ENCODE measurements around the gene CAPN5. TPM values are rescaled to one million over a fixed set of nuclear protein-coding genes. Genes with fewer than 3 reads are reported as not detected.

The CAPN5 gene
- total and polyA plus RNA-seq, 2 donors = 1.5 to 3.0 TPM

DNA sequence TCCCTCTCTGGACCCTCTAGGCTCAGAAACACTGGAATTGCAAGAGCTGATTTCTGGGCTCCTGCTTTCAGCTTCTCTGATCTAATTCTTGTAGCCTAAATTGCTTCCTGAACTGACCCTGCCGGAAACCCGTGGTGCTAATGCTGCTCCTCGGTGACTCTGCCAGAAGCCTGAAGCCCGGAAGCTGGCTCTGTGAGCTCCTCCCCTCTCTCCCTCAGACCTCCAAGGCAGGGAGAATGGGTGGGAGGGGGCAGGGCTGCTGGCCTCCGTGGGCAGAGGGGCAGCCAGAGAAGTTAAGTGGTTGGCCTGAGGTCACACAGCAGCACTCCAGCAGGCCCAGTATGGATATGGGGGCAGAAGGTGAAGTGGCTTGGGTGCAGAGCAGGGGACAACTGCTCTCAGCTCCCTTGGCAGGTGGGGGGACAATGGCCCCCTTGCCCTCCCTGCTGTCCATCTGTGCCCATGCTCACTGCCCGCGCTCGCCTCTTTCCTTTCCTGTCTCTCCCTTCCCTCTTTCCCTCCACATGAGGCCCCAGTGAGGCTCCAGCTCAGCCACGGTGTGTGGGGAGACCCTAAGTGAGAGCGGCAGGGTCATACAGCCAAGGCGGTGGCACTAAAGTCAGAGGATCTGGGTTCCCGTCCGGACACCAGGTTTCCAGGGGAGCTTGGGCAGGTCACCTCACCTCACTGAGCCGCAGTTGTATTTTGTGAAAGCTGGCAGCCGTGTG lies 16.2 kb downstream of the CAPN5 start:
- DNase-seq (ENCODE audit: low read depth in 6 of 9, low spot score in 9 of 9) = peak in 5 of 9 donors; percentile 44 to 80 (median 47)

DNA sequence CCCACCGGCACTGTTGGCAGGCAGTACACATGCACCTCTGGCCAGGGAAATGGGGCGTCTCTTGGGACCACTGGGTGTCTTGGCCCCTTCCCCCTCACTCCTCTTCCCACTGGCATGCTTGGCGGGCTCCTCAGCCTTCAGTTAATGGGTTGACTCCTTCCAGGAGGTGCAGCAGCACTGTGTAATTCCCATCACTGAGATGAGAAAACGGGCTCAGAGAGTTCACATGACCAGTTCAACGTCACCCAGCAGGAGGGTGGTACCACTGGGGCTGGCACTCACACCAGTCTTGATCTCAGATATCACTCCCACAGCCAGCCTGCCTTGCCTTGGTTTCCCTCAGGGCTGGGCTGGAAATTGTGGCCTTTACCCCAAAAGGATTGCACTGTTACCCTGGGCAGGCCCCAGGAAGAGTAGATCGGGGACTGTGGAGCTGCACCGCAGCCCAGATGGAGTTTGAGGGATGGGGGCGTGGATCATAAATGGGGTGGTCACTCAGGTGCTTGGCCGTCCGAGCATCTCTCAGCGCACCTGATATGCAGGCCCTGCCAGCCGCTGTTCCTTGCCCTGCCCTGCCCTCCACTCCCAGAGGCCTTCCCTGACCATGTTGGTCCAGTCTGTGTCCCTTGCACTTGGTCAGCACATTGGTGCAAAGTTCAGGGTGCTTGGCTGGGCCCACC lies 16.9 kb downstream of the CAPN5 start:
- Histone ChIP-seq H3K4me1 (ENCODE audit: control insufficient read depth in 2 of 2, insufficient read depth in 2 of 2, low read length in 2 of 2) (peaks cover 6 to 14% of the 10 kb centered on the region in 2 donors), H3K27me3 (ENCODE audit: control insufficient read depth in 2 of 2, insufficient read depth in 1 of 2, low read length in 1 of 2) (no peaks in the 10 kb centered on the region), H3K9me3 (ENCODE audit: control insufficient read depth in 2 of 2, insufficient read depth in 1 of 2, low read length in 1 of 2) (no peaks in the 10 kb centered on the region), H3K27ac (ENCODE audit: low read depth in 1 of 2, low read length in 1 of 2) (no peak overlapping the region), H3K36me3 (ENCODE audit: control insufficient read depth in 2 of 2, insufficient read depth in 2 of 2, low read length in 1 of 2) (no peaks in the 10 kb centered on the region), H3K4me3 (ENCODE audit: low read length in 2 of 2) (no peak overlapping the region)
- no peak for DNase-seq (ENCODE audit: low read depth in 6 of 9, low spot score in 9 of 9)
- whole genome bisulfite sequencing = 96% methylated on average over 12 of the region's 12 CpGs

More for the DNA sequence above, 16.2 kb downstream of the CAPN5 start:
- H3K27ac ChIP-seq (ENCODE audit: low read depth in 1 of 2, low read length in 1 of 2) = peak overlapping the region; percentile 55 to 71
- H3K4me1 ChIP-seq (ENCODE audit: control insufficient read depth in 2 of 2, insufficient read depth in 2 of 2, low read length in 2 of 2) = peaks cover 6 to 14% of the 10 kb centered on the region in 2 donors
- no peaks in the 10 kb centered on the region for H3K27me3 ChIP-seq (ENCODE audit: control insufficient read depth in 2 of 2, insufficient read depth in 1 of 2, low read length in 1 of 2)
- H3K36me3 ChIP-seq (ENCODE audit: control insufficient read depth in 2 of 2, insufficient read depth in 2 of 2, low read length in 1 of 2) = no peaks in the 10 kb centered on the region
- 70% methylated on average over 15 of the region's 15 CpGs for WGBS
- H3K4me3 ChIP-seq (ENCODE audit: low read length in 2 of 2) = no peak overlapping the region
- H3K9me3 ChIP-seq (ENCODE audit: control insufficient read depth in 2 of 2, insufficient read depth in 1 of 2, low read length in 1 of 2) = no peaks in the 10 kb centered on the region

DNA sequence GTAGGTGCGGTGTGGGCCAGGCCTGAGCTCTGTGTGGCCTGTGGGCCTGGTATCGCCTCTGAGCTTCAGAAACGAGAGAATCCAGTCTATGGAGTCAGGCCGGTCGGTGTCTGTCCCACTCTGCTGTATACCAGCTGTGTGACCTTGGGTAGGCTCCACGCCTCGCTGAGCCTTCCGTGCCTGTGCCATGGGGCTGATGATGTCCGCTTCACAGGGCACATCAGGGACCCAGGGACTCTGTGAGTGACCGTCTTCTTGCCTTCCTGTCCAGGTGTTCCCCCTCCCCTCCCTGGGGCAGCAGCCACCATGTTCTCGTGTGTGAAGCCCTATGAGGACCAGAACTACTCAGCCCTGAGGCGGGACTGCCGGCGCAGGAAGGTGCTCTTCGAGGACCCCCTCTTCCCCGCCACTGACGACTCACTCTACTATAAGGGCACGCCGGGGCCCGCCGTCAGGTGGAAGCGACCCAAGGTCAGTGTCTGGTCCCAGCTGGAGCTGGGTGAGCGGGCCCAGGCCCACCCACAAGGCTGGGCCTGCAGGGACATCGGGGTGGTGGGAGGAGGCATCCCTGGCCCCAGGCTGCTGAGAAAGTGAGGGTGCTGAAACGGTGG lies 17.9 kb downstream of the CAPN5 start:
- Histone ChIP-seq H3K4me3 (ENCODE audit: low read length in 2 of 2) (no peak overlapping the region), H3K36me3 (ENCODE audit: control insufficient read depth in 2 of 2, insufficient read depth in 2 of 2, low read length in 1 of 2) (no peaks in the 10 kb centered on the region), H3K27ac (ENCODE audit: low read depth in 1 of 2, low read length in 1 of 2) (no peak overlapping the region), H3K4me1 (ENCODE audit: control insufficient read depth in 2 of 2, insufficient read depth in 2 of 2, low read length in 2 of 2) (peaks cover 6 to 14% of the 10 kb centered on the region in 2 donors), H3K27me3 (ENCODE audit: control insufficient read depth in 2 of 2, insufficient read depth in 1 of 2, low read length in 1 of 2) (no peaks in the 10 kb centered on the region), H3K9me3 (ENCODE audit: control insufficient read depth in 2 of 2, insufficient read depth in 1 of 2, low read length in 1 of 2) (no peaks in the 10 kb centered on the region)
- whole genome bisulfite sequencing = 98% methylated on average over 25 of the region's 25 CpGs
- no peak for DNase-seq (ENCODE audit: low read depth in 6 of 9, low spot score in 9 of 9)

DNA sequence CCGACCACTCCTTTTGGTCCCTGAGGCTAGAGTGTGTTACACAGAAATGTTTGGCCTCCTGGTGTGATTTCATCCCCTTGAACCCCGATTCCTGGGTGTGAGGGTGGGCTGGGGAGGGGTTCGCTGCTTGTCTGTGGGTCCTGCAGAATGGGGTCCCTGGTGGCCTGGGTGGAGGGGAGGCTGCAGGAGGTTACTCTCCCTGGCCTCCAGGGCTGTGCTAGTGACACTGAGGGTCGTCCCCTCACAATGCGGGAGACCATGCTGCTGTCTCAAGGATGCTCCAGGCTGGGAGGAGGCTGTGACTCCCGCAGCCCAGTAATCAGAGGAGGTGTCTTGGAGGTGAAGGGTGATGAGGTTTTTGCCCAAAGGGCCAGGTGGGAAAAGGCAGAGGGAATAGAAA lies 18.9 kb downstream of the CAPN5 start:
- peaks cover 6 to 14% of the 10 kb centered on the region in 2 donors for H3K4me1 ChIP-seq (ENCODE audit: control insufficient read depth in 2 of 2, insufficient read depth in 2 of 2, low read length in 2 of 2)
- H3K4me3 ChIP-seq (ENCODE audit: low read length in 2 of 2) = no peak overlapping the region
- no peaks in the 10 kb centered on the region for H3K36me3 ChIP-seq (ENCODE audit: control insufficient read depth in 2 of 2, insufficient read depth in 2 of 2, low read length in 1 of 2)
- no peaks in the 10 kb centered on the region for H3K9me3 ChIP-seq (ENCODE audit: control insufficient read depth in 2 of 2, insufficient read depth in 1 of 2, low read length in 1 of 2)
- no peaks in the 10 kb centered on the region for H3K27me3 ChIP-seq (ENCODE audit: control insufficient read depth in 2 of 2, insufficient read depth in 1 of 2, low read length in 1 of 2)
- 96% methylated on average over 6 of the region's 6 CpGs for WGBS
- H3K27ac ChIP-seq (ENCODE audit: low read depth in 1 of 2, low read length in 1 of 2) = no peak overlapping the region
- DNase-seq (ENCODE audit: low read depth in 6 of 9, low spot score in 9 of 9) = no peak

DNA sequence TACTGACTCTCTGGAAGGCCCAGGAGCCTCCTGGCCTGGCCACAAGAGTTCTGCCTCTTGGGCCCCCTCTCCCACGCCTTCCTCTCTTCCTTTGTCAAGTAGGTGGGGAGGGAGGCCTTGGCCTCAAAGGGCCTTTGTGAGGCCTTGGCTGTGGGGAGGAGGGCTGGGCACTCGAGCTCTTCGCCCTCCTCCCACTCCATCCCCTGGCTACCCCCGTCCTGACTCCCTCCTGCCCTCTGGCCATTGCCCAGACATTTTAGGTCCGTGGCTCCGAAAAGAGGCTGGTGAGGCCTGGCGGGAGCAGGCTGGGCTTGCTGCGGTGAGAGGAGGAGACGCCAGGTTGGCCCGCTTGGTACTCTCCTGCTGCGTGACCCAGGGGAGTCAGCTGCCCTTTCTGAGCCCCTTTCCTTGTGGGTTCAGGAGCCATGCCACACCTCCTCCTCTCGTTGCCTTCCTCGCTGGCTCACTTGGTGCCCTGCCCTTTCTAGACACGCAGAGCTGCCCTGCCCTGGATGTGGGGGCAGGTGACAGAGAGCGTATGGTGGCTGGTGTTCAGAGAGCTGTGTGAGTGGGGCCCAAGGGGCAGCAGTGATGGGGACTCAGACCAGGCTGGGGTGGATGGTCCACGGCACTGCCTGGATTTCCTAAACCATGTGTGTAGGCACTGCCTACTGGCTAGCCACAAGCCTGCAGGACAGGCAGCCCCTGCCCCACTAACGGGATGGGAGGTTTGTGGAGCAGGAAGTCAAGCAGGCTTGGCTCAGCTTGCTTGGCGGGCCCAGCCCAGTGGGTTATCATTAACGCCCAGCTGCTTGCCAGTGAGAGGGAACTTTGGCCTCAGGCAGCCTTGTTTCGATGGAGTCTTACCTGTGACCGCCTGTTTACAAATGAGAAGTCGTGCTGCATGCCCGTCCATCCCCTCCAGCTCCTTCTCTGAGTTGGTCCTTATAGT lies 20.0 kb downstream of the CAPN5 start:
- H3K9me3 ChIP-seq (ENCODE audit: control insufficient read depth in 2 of 2, insufficient read depth in 1 of 2, low read length in 1 of 2) = no peaks in the 10 kb centered on the region
- 95% methylated on average over 23 of the region's 23 CpGs for WGBS
- H3K27me3 ChIP-seq (ENCODE audit: control insufficient read depth in 2 of 2, insufficient read depth in 1 of 2, low read length in 1 of 2) = no peaks in the 10 kb centered on the region
- no peak overlapping the region for H3K27ac ChIP-seq (ENCODE audit: low read depth in 1 of 2, low read length in 1 of 2)
- no peak for DNase-seq (ENCODE audit: low read depth in 6 of 9, low spot score in 9 of 9)
- H3K36me3 ChIP-seq (ENCODE audit: control insufficient read depth in 2 of 2, insufficient read depth in 2 of 2, low read length in 1 of 2) = no peaks in the 10 kb centered on the region
- no peak overlapping the region for H3K4me3 ChIP-seq (ENCODE audit: low read length in 2 of 2)
- H3K4me1 ChIP-seq (ENCODE audit: control insufficient read depth in 2 of 2, insufficient read depth in 2 of 2, low read length in 2 of 2) = peaks cover 6 to 14% of the 10 kb centered on the region in 2 donors

DNA sequence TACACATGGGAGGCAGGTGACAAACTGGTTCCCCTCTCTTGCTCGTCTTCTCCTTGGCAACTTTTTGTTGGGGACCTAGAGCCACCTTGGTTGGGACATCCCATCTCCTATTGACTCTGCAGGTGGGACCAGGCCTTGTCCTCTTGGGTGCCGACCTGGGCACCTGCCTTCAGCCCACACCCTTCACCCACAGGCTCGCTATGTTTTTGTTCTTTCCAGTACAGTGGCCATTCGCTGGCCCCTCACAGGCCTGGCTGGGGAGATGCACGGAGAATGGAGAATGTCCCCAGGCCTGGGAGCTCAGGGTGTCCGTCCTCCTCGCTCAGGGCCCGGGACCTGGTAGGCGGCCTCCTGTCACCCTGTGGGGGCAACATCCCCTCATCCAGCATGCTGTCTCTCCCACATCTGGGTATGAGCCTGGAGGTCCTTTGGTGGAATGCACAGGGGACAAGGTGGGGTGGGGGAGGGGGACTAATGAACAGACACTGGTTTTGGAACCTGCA lies 21.0 kb downstream of the CAPN5 start:
- Histone ChIP-seq H3K36me3 (ENCODE audit: control insufficient read depth in 2 of 2, insufficient read depth in 2 of 2, low read length in 1 of 2) (no peaks in the 10 kb centered on the region), H3K4me1 (ENCODE audit: control insufficient read depth in 2 of 2, insufficient read depth in 2 of 2, low read length in 2 of 2) (peaks cover 2 to 6% of the 10 kb centered on the region in 2 donors), H3K27ac (ENCODE audit: low read depth in 1 of 2, low read length in 1 of 2) (no peak overlapping the region), H3K27me3 (ENCODE audit: control insufficient read depth in 2 of 2, insufficient read depth in 1 of 2, low read length in 1 of 2) (no peaks in the 10 kb centered on the region), H3K4me3 (ENCODE audit: low read length in 2 of 2) (no peak overlapping the region), H3K9me3 (ENCODE audit: control insufficient read depth in 2 of 2, insufficient read depth in 1 of 2, low read length in 1 of 2) (no peaks in the 10 kb centered on the region)
- DNase-seq (ENCODE audit: low read depth in 6 of 9, low spot score in 9 of 9) = no peak
- WGBS = 97% methylated on average over 9 of the region's 9 CpGs

DNA sequence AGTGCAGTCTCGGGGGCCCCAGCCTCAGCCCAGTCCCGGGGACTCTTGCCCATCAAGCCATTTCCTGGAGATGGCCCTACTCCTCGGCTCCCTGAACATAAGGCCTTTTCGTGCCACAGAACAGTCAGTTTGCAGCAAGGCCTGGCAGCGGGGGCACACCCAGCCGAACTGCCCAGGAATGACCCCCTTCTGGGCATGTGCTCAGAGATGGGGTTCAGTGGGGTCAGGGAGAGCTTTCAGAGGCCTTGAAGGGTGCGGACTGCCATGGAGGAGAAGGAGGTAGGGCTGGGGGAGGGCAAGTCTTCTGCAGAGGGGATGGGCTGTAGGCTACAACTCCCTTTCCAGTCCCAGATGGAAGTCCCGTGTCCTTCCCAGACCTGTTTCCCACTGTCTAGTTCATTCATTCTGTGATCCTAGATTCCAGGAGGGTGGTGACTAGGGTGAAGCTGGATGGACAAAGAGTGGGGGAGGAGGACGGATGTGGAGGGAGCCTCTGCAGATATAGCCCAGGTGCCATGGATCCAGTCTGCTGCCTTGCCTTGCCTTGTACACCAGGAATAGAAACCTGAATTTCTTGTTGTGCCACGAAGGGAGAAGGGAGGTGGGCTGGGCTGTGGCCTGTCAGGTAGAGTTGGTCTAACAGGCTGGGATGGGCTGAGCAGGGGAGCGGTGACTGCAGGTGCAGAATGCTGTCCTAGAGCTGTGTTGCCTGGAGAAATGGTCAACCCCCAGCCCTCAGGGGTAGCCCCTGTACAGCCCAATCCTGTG lies 21.6 kb downstream of the CAPN5 start:
- Histone ChIP-seq H3K9me3 (ENCODE audit: control insufficient read depth in 2 of 2, insufficient read depth in 1 of 2, low read length in 1 of 2) (no peaks in the 10 kb centered on the region), H3K27me3 (ENCODE audit: control insufficient read depth in 2 of 2, insufficient read depth in 1 of 2, low read length in 1 of 2) (no peaks in the 10 kb centered on the region), H3K36me3 (ENCODE audit: control insufficient read depth in 2 of 2, insufficient read depth in 2 of 2, low read length in 1 of 2) (no peaks in the 10 kb centered on the region), H3K4me1 (ENCODE audit: control insufficient read depth in 2 of 2, insufficient read depth in 2 of 2, low read length in 2 of 2) (no peaks in the 10 kb centered on the region), H3K4me3 (ENCODE audit: low read length in 2 of 2) (no peak overlapping the region), H3K27ac (ENCODE audit: low read depth in 1 of 2, low read length in 1 of 2) (no peak overlapping the region)
- no peak for DNase-seq (ENCODE audit: low read depth in 6 of 9, low spot score in 9 of 9)
- 86% methylated on average over 11 of the region's 11 CpGs for WGBS

DNA sequence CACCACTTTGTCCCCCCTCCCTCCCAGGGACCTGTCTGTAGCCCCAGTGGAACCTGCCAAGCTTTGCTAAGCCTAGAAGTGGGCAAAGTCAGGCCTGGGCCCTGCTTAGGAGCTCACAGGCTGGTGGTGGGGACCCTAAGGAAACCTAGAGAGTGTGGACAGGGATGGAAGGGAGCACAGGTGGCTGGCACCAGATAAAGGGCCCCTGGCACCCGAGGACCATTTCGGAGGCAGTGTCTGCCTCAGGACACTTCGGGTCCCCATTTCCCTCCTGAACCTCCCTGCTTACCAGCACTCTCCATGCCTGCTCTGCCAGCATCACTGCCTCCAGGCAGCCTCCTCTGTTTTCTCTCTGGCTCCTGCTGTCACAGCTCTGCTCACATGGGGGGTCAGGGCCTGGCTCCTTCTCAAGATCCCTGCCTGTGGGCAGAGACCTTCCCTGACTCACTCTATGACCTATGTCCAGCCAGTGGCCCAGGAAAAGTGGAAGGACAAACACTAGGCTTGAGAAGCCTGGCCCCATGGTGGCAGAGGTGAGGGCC lies 22.3 kb downstream of the CAPN5 start:
- Histone ChIP-seq H3K9me3 (ENCODE audit: control insufficient read depth in 2 of 2, insufficient read depth in 1 of 2, low read length in 1 of 2) (no peaks in the 10 kb centered on the region), H3K27ac (ENCODE audit: low read depth in 1 of 2, low read length in 1 of 2) (no peak overlapping the region), H3K4me1 (ENCODE audit: control insufficient read depth in 2 of 2, insufficient read depth in 2 of 2, low read length in 2 of 2) (no peaks in the 10 kb centered on the region), H3K4me3 (ENCODE audit: low read length in 2 of 2) (no peak overlapping the region), H3K27me3 (ENCODE audit: control insufficient read depth in 2 of 2, insufficient read depth in 1 of 2, low read length in 1 of 2) (no peaks in the 10 kb centered on the region), H3K36me3 (ENCODE audit: control insufficient read depth in 2 of 2, insufficient read depth in 2 of 2, low read length in 1 of 2) (no peaks in the 10 kb centered on the region)
- no peak for DNase-seq (ENCODE audit: low read depth in 6 of 9, low spot score in 9 of 9)
- WGBS = 96% methylated on average over 3 of the region's 3 CpGs

All from thymus (tissue), 11 donors.